GM10847 (cell line): Measurements from ENCODE around the gene RANBP10.

Experiments used
- POLR2A ChIP-seq: IDR thresholded peaks from 2 replicates; pipeline ENCODE4 v1.6.1; 2011; ENCODE audit not compliant: insufficient read length; ENCODE audit errors: extremely low read depth

RANBP10 gene

DNA sequence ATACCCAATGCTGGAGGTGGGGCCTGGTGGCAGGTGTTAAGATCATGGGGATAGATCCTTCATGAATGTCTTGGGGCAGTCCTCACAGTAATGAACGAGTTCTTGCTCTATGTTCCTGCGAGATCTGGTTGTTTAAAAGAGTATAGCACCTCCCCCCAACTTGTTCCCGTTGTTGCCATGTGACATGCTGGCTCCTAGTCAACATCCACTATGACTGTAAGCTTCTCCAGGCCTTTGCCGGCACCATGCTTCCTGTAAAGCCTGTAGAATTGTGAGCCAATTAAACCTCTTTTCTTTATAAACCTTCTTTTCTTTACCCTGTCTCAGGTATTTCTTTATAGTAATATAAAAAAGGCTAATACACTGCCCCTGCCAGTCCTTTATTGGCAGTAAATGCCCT lies 33.3 kb downstream of the RANBP10 start:
- TF ChIP-seq POLR2A = no peak

DNA sequence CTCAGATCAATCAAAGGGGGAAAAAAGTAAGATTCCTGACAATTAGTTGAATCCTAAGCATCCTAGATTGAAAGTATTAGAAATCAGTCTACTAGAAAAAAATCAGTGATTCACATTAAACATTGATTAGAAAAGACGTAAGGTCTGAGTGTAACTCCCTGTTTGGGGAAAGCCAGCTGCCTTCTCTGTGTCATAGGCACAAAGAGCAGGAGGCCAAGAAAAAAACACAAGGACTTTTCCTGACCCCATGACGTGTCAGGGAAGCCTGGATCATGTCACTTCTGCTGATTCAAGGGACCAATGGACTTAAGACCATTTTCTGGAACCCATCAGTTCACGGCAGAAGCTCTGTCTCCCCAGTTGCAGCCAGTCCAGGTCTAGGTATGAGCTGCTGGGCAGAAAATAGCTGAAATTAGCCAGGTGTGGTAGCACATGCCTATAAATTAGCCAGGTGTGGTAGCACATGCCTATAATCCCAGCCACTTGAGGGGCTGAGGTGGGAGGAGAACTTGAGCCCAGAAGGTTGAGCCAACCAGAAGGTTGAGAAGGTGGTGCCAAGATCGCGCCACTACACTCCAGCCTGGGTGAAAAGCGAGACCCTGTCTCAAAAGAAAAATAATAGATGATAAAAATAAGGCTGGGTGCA lies 35.9 kb downstream of the RANBP10 start:
- no peak for TF ChIP-seq POLR2A

DNA sequence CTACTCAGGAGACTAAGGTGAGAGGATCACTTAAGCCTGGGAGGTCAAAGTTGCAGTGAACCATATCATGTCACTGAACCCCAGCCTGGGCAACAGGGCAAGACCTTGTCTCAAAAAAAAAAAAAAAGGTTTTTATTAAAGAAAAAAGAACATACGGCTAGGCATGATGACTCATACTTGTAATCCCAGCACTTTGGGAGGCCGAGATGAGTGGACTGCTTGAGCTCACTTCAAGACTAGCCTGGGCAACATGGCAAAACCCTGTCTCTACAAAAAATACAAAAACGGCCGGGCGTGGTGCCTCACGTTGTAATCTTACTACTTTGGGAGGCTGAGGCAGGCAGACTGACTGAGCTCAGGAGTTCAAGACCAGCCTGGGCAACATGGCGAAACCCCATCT lies 38.4 kb downstream of the RANBP10 start:
- TF ChIP-seq POLR2A = no peak

DNA sequence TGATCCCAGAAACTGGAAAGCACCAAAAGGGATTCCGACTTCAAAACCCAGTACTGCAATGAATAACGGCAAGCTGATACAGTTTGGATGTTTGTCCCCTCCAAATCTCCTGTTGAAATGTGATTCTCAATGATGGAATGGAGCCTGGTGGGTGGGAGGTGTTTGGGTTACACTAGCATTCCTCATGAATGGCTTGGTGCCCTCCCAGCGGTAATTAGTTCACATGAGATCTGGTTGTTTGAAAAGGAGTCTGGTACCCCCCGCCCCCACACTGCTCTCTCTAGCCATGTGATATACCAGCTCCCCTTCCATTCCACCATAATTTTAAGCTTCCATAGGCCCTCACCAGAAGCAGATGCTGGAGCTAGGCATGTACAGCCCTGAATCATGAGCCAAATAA lies 40.1 kb downstream of the RANBP10 start:
- TF ChIP-seq POLR2A = no peak

DNA sequence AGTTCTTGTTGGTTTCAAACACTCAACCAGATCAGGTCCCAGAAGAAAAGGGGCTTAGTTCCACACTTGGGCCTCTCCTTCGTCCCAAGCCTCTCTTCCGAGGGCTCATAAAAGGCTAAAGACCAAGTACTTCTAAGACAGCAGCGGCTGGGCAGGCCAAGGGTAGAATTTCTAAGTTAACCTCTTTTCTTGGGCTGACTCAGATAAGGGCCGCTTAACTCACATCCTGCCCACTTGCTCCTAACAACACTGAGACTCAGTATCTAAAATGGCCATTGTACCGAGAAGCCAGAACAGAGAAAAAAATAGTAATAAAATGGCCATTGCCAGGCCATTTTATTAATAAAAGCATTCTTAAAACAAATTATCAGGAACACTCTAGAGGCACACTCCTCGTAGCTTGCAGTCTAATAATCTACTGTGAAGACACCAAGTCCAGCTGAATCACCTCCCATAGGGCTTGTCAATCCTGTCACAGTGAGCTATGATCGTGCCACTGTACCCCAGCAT lies 42.1 kb downstream of the RANBP10 start:
- TF ChIP-seq POLR2A = no peak

DNA sequence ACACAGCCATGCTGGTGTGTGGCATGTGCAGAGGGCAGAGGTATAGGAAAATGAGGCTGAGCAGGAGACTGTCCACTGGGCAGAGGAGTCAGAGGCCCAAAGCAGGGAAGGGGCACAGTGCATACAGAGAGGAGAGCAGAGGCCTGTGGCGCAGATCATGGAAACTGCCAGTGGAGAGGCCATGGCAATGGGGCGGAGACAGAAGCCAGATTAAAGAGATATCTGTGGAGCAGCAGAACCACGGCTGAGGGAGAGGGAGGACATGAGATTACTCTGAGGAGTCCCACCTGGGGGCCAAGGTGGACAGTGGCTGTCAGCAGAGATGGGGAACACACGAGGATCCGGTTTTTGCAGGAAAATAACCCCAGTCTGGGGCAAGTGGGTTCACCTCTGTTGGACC lies 43.3 kb downstream of the RANBP10 start:
- no peak for TF ChIP-seq POLR2A

DNA sequence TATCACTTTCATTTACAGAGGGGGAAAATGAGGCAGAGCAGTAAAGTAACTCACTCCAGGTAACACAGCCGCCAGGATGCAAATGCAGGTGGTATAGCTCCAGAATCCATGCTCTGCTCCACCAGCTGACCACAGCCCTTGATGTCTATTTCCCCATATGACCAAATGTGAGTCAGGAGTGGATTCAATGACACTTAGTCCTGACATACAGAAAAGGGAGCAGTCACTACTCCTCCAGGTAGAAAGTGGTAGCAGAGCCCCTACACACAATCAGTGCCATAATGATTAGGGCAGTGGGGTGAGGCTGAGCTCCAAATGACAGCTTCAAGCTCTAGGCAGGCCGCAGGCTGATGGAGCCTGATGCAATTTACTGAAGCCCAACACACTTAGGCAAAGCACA lies 44.0 kb downstream of the RANBP10 start:
- no peak for TF ChIP-seq POLR2A

DNA sequence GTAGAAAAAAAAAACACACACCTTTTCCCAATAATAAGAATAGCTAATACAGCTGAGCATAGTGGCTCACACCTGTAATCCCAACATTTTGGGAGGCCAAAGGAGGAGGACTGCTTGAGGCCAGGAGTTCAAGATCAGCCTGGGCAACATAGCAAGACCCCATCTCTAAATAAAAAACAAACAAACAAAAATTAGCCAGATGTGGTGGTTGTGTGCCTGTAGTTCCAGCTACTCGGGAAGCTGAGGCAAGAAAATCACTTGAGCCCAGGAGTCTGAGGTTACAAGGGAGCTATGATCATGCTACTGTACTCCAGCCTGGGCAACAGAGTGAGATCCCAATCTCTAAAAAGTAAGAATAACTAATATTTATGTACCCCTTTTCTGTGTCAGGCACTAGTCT lies 44.4 kb downstream of the RANBP10 start:
- TF ChIP-seq POLR2A = no peak

DNA sequence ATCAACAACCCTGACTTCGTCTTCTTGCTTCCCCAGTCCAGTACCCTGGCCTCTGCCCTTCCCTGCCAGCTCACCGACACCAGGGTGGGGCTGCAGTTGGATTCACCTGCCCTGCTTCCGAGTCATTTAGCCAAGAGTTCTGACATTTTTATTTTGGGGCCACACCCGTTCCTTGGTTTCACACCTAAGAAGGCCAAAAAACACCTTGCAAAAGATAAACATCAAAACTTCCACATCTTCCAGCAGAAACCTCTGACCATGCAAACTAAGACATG lies 45.5 kb downstream of the RANBP10 start:
- no peak for TF ChIP-seq POLR2A

DNA sequence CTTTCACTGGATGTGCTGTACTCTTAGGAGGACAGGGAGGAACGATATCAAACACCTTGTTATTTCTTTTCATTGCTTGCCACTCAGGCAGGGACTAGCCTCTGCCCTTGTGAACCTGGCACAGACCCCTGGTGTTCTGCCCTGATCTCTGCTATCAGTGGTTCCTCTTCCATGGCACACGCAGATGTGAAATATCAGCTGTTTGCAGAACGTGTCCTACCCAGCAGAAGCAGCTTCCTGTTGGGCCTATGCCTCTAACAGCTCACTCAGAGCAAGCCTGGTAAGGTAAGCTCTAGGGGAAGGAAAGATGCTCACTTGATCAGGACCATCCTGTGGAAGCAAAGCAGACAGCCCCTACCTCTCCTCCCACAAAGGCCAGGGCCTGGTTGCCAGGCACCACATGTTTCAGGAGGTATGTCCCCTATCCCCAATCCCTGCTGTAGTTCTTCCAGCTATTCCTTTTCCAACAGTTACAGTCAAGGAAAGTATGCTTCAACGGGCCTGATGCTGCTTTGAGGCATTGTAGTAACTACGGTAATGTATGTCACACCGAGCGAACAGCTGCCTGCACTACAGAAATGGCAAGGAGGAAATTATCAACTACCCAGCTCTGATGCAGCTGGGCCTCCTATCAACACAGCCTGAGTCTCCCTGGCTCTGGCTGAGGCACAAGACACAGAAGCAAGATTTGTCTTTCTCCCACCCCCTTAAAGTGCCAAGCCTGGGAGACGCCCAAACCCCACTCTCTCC lies 46.0 kb downstream of the RANBP10 start:
- no peak for TF ChIP-seq POLR2A

DNA sequence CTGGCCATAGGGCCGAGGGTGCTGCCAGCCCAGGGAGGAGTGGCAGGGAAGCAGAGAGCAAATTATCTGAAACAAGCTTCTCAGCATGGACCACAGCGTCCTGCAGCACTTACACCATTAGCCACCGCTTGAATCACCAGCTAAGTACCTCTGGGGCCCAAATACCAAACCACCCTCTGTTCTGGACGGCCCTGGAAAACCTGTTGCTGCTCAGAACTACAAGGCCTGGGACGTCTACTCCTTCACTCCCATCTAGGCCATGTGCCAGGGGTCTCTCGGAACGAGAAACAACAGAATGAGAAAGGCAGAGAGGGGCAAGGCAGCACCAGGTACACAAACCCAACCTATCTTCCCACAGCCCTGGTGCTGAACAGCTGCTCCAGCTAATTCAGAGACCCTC lies 47.4 kb downstream of the RANBP10 start:
- TF ChIP-seq POLR2A = no peak

DNA sequence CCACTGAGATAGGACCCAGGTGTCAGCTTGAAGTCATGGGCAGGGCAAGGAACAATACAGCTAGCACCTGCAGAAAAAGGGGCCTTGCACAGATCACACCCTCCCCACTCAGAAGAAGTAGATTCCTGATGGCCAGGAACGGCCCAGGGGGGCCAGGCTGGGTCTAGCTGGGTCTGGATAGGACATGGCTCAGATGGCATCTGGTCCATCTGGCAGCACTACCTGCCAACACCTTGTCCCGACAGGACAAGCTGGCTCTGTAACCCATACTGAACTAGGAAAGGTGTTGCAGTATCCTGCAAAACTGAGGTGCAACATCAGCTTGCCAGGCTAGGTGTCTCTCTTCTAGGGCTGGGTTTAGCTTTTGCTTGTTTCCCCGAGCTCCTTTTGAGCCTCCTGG lies 48.4 kb downstream of the RANBP10 start:
- TF ChIP-seq POLR2A = no peak

DNA sequence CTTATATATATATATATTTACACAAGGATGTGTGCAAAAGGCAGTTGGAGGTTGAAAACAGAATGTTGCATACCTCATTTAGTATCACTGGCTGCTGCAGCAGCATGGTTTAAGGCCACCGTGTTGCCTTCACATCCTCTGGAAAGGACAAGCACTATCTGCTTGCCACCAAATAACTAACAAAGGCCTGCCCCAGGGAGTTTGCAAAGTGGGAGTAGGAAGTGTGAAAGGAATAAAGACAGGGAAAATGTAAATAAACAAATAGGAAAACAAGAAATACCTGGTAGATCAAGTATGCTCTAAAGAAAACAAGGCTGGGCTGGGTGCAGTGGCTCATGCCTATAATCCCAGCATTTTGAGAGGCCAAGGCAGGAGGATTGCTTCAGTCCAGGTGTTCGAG lies 53.7 kb downstream of the RANBP10 start:
- TF ChIP-seq POLR2A = no peak

DNA sequence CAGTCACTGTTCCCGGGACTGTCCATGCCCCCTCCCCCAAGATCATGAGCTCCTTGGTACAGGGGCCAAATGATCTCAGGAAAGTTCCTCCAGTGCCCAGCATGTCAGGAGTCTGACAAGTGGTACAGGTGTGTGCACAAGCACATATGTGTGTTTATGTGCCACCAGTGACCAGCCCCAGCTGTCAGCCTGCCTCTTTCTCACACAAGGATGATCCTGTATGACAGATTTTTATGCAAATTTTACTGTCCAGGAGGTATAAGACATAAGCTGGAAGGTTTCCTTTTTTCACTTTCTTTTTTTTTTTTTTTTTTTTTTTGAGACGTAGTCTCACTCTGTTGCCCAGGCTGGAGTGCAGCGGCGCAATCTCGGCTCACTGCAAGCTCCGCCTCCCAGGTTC lies 55.9 kb downstream of the RANBP10 start:
- no peak for TF ChIP-seq POLR2A

DNA sequence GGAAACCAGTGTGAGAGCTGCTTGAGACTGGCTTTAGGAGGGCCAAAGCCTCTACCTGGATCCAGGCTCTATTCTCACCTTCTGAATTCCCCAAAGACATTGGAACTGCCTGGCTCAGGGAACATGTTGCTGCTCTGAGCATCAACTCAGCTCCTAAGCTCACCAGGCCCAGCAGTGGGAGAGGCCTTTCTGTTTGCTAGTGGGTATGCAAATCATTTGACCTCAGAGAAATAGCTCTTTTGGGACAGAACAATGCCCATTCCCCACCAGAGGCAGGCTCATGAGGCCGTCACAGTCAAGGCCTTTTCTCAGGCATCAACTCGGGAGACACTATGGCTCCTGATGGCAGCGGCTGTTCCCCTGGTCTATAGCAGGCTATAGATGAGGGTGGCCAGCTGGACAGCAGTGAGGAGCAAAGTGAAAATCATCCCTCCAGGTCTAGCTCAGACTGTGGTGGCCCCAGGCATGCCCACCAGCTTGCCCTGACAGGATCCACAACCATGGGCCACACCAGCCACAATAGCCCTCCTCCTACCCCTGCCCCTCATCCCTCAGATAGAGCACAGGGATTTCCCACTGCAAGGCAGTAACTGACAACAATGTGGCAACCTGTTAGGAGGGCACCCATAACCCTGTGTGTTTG lies 56.8 kb downstream of the RANBP10 start:
- TF ChIP-seq POLR2A = no peak

DNA sequence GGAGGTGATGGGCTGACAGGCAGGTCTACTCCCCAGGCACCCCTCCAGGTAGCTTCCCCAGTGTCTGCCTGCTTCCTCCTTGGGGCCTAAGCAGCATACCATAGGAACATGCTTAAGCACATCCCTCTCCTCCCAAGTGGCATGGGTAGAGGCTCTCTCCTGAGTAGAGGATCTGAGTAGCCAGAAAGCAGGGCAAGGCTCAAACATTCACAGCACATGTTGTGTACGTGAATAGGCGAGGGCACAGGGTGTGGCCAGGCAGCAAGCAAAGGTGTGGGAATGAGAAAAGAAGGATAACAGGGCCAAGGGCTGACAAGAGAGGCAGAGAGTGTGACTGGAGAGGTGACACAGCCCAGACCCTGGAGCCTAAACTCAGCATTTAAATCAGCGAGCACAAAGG lies 57.5 kb downstream of the RANBP10 start:
- no peak for TF ChIP-seq POLR2A
